Uterus (tissue), 4 donors: Measurements from ENCODE around the gene RIPOR2. TPM values are rescaled to one million over a fixed set of nuclear protein-coding genes. Genes with fewer than 3 reads are reported as not detected.

Experiments
- DNase-seq, 2 donors: peaks; one replicate each; pipeline ENCODE4 v3.0.0-alpha.2; 2019 to 2020
- H3K27ac ChIP-seq, 2 donors: fragments of 200-600 bp; sonication (generic); 1 replicate in 1 of 2; 2 replicates in 1 of 2; pipeline ENCODE4 v1.5.1; 2016 to 2018
- H3K27me3 ChIP-seq, 2 donors: fragments of 200-600 bp; sonication (generic); one replicate each; pipeline ENCODE4 v1.5.1; 2018 to 2019; ENCODE audit warnings: control low read depth in 1 of 2
- H3K36me3 ChIP-seq, 2 donors: fragments of 200-600 bp; sonication (generic); one replicate each; pipeline ENCODE4 v1.5.1; 2019; ENCODE audit warnings: control low read depth in 1 of 2
- H3K4me1 ChIP-seq, 2 donors: fragments of 200-600 bp; sonication (generic); one replicate each; pipeline ENCODE4 v1.5.1; 2018 to 2019; ENCODE audit warnings: control low read depth in 1 of 2
- H3K4me3 ChIP-seq, 2 donors: fragments of 200-600 bp; sonication (generic); 1 replicate in 1 of 2; 2 replicates in 1 of 2; pipeline ENCODE4 v1.5.1; 2018 to 2019; ENCODE audit warnings: mild to moderate bottlenecking in 1 of 2
- H3K9me3 ChIP-seq, 2 donors: fragments of 200-600 bp; sonication (generic); one replicate each; pipeline ENCODE4 v1.5.1; 2019; ENCODE audit warnings: control low read depth in 1 of 2
- CTCF ChIP-seq, 4 experiments: fragments of 200-600 bp in 2 of 4; fragments of 450-650 bp in 2 of 4; sonication (generic) in 2 of 4; IDR thresholded peaks; one replicate each; pipeline ENCODE4 v1.5.1; 2016 to 2019; ENCODE audit warnings: antibody characterized with exemption in 4 of 4, mild to moderate bottlenecking in 2 of 4, moderate library complexity in 1 of 4
- POLR2A ChIP-seq, 2 donors: fragments of 450-650 bp; IDR thresholded peaks; one replicate each; pipeline ENCODE4 v1.6.1; 2016; ENCODE audit warnings: antibody characterized with exemption in 2 of 2, mild to moderate bottlenecking in 1 of 2, moderate library complexity in 1 of 2
- intact Hi-C: fragments of 100-400 bp; cut with DNase I; formaldehyde crosslinking; loops from one replicate; pipeline ENCODE4 v1.15.1; 2023; ENCODE audit warnings: low total_unique reads
- total RNA-seq, 4 donors: library from RNA; depleted of rRNA in 3 of 4; stranded (reverse); fragments of >200 nt in 3 of 4; gene quantifications; one replicate each; pipeline versions ENCODE4 v1.1.0 to v1.2.4, GENCODE V29; 2014 to 2023
- donor health status: DM: yes; HTN: yes; CAD: no.

RIPOR2 gene, protein sequence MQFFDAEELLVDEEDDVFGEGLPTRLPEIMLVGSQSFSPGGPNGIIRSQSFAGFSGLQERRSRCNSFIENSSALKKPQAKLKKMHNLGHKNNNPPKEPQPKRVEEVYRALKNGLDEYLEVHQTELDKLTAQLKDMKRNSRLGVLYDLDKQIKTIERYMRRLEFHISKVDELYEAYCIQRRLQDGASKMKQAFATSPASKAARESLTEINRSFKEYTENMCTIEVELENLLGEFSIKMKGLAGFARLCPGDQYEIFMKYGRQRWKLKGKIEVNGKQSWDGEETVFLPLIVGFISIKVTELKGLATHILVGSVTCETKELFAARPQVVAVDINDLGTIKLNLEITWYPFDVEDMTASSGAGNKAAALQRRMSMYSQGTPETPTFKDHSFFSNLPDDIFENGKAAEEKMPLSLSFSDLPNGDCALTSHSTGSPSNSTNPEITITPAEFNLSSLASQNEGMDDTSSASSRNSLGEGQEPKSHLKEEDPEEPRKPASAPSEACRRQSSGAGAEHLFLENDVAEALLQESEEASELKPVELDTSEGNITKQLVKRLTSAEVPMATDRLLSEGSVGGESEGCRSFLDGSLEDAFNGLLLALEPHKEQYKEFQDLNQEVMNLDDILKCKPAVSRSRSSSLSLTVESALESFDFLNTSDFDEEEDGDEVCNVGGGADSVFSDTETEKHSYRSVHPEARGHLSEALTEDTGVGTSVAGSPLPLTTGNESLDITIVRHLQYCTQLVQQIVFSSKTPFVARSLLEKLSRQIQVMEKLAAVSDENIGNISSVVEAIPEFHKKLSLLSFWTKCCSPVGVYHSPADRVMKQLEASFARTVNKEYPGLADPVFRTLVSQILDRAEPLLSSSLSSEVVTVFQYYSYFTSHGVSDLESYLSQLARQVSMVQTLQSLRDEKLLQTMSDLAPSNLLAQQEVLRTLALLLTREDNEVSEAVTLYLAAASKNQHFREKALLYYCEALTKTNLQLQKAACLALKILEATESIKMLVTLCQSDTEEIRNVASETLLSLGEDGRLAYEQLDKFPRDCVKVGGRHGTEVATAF
- total RNA-seq: 100 to 1,000 TPM in 2 of 4 donors, 10 to 100 TPM in 2; 29.0 to 106 (median 80.4) TPM

DNA sequence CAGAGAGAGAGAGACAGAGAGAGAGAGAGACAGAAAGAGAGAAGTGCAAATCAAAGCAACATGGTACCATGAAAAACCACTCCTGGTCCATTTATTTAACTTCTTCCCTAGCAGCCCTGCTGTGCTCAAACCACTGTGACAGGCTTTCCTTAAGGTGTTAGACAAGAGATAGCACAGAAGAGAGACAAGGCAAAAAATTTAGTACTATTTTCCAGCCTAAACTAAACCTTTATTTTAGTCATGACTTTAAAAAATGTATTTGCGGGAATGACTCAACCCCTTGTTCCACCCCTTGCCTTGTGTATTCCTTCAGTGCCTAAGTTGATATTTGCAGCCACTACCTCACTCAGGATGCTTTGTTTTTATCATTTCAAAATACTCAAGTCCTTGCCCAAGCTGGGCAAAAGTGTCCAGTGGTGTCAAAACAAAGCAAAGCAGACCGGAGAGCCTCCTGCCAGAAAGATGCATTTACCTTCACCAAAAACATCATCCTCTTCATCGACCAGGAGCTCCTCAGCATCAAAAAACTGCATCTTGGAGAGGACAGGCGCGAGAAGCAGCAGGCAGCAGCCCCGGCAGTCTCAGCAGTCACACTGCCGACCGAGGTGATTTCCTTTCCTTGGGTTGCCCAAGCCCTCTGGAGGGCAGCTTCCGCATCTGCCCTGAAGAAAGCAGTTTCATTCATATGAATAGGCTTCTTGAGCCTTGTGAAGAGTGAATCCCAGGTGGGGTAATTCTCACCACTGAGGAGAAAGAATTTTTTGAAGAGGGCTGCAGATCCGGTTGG is at the start of gene RIPOR2:
TSS of gene RIPOR2 (minus strand) at position 595 of the 787 bp plus-strand sequence. CDS start at position 533, 62 bp downstream.
- Histone ChIP-seq H3K9me3 (no peaks in the 10 kb centered on the region), H3K4me3 (no peak within 1 kb of the TSS), H3K4me1 (peaks cover 0 to 12% of the 10 kb centered on the region in 2 donors), H3K27ac (peak within 1 kb of the TSS in 1 of 2 donors; percentile 46), H3K27me3 (no peaks in the 10 kb centered on the region), H3K36me3 (no peaks in the 10 kb centered on the region)
- no peak for DNase-seq
- intact Hi-C loops: no loop called here
- no peak for TF ChIP-seq CTCF (IDR thresholded peaks at IDR 0.05)
- TF ChIP-seq POLR2A (IDR thresholded peaks at IDR 0.05): no peak

- Histone ChIP-seq H3K4me1 (peaks cover 8 to 12% of the 10 kb centered on the region in 2 donors), H3K27me3 (no peaks in the 10 kb centered on the region), H3K36me3 (no peaks in the 10 kb centered on the region), H3K27ac (no peak overlapping the region), H3K4me3 (no peak overlapping the region), H3K9me3 (no peaks in the 10 kb centered on the region)
- TF ChIP-seq CTCF (IDR thresholded peaks at IDR 0.05) (no peak), POLR2A (IDR thresholded peaks at IDR 0.05) (no peak)
- intact Hi-C loops: no loop called here
- DNase-seq: no peak
Measured at GRCh38 chr6:24985323-24985722, 49.6 kb upstream of the RIPOR2 start.

DNA sequence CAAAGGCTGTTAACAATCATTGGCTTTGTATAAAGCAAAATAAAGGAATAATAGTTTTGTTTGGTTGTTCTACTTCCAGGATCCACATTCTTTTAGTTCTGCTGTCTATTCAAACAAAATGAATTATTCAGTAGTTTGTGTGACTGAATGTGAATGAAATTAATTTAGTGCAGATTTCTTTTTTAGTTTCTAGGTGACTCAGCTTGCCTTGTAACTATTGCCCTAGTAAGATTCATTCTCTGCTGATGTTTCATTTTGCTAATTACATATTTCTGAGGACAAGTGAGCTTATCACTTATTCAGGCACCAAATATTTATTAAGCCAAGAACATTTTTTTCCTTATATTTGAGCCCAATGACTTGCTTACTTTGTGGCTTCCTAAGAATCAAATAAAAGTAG is 46.5 kb upstream of the RIPOR2 start:
- peaks cover 8 to 12% of the 10 kb centered on the region in 2 donors for H3K4me1 ChIP-seq
- no peaks in the 10 kb centered on the region for H3K27me3 ChIP-seq
- TF ChIP-seq POLR2A (IDR thresholded peaks at IDR 0.05) (no peak), CTCF (IDR thresholded peaks at IDR 0.05) (no peak)
- H3K9me3 ChIP-seq: no peaks in the 10 kb centered on the region
- intact Hi-C loops: no loop called here
- H3K4me3 ChIP-seq: no peak overlapping the region
- no peaks in the 10 kb centered on the region for H3K36me3 ChIP-seq
- H3K27ac ChIP-seq: peak overlapping the region; percentile 56 to 61
- DNase-seq: no peak

- Histone ChIP-seq H3K27me3 (no peaks in the 10 kb centered on the region), H3K27ac (peak overlapping the region; percentile 56 to 61), H3K9me3 (no peaks in the 10 kb centered on the region), H3K36me3 (no peaks in the 10 kb centered on the region), H3K4me1 (peaks cover 8 to 12% of the 10 kb centered on the region in 2 donors), H3K4me3 (no peak overlapping the region)
- intact Hi-C loops: no loop called here
- no peak for TF ChIP-seq CTCF (IDR thresholded peaks at IDR 0.05)
- TF ChIP-seq POLR2A (IDR thresholded peaks at IDR 0.05): no peak
- DNase-seq: no peak
Measured at GRCh38 chr6:24981386-24981760, 45.6 kb upstream of the RIPOR2 start.
